Measurements from ENCODE around the gene CCDC93. TPM values are rescaled to one million over a fixed set of nuclear protein-coding genes. Genes with fewer than 3 reads are reported as not detected.

CCDC93 gene
- total and polyA plus RNA-seq, 10 of the 15 experiments (the other 5 are each of a cell fraction or from before 2014, with no cell fraction given): 3.6 to 27.2 (median 13.5) TPM

DNA sequence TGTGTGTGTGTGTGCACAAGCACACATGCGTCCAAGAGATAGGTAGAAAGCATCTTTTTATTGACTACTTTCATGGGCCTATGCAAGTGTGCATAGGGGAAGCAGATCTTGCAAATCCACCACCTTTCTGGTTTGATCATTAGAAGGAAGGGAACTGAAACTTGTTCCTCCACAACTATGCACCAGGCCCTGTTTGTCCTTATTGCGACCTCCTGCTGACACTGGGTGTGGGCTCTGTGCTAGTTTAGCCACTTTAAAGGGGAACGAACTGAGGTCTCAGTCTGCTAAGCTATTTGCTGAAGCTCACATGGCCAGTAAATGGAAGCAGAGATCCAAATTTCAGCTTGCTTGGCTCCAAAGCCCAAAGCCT is 42.3 kb upstream of the CCDC93 start (continued):
- TF ChIP-seq, protein P1, sequence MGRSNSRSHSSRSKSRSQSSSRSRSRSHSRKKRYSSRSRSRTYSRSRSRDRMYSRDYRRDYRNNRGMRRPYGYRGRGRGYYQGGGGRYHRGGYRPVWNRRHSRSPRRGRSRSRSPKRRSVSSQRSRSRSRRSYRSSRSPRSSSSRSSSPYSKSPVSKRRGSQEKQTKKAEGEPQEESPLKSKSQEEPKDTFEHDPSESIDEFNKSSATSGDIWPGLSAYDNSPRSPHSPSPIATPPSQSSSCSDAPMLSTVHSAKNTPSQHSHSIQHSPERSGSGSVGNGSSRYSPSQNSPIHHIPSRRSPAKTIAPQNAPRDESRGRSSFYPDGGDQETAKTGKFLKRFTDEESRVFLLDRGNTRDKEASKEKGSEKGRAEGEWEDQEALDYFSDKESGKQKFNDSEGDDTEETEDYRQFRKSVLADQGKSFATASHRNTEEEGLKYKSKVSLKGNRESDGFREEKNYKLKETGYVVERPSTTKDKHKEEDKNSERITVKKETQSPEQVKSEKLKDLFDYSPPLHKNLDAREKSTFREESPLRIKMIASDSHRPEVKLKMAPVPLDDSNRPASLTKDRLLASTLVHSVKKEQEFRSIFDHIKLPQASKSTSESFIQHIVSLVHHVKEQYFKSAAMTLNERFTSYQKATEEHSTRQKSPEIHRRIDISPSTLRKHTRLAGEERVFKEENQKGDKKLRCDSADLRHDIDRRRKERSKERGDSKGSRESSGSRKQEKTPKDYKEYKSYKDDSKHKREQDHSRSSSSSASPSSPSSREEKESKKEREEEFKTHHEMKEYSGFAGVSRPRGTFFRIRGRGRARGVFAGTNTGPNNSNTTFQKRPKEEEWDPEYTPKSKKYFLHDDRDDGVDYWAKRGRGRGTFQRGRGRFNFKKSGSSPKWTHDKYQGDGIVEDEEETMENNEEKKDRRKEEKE (IDR thresholded peaks at IDR 0.05): no peak
- peak; percentile 80 for TF ChIP-seq IKZF1 (conservative IDR thresholded peaks at IDR 0.05)
- no peak for TF ChIP-seq TCF7 (IDR thresholded peaks at IDR 0.05; ENCODE audit: borderline replicate concordance)
- TF ChIP-seq SP1 (IDR thresholded peaks at IDR 0.05; ENCODE audit: low read depth, low read length): no peak
- no peak for TF ChIP-seq ATF7 (IDR thresholded peaks at IDR 0.05; ENCODE audit: low read depth)
- no peak for TF ChIP-seq JUND (IDR thresholded peaks at IDR 0.05; ENCODE audit: low read depth, low read length)
- TF ChIP-seq NFYB (IDR thresholded peaks at IDR 0.05; ENCODE audit: insufficient read depth, low read depth, low read length): no peak
- TF ChIP-seq JUNB (IDR thresholded peaks at IDR 0.05): no peak
- TF ChIP-seq MYB (IDR thresholded peaks at IDR 0.05; ENCODE audit: borderline replicate concordance, low read depth, low read length): no peak
- TF ChIP-seq DPF2 (IDR thresholded peaks at IDR 0.05): peak; percentile 92
- 0 out of 2 replicates have a peak, but pooled peaks have one; percentile 12 for TF ChIP-seq CREB1 (IDR thresholded peaks at IDR 0.05; ENCODE audit: low read depth)
- TF ChIP-seq, protein P2, sequence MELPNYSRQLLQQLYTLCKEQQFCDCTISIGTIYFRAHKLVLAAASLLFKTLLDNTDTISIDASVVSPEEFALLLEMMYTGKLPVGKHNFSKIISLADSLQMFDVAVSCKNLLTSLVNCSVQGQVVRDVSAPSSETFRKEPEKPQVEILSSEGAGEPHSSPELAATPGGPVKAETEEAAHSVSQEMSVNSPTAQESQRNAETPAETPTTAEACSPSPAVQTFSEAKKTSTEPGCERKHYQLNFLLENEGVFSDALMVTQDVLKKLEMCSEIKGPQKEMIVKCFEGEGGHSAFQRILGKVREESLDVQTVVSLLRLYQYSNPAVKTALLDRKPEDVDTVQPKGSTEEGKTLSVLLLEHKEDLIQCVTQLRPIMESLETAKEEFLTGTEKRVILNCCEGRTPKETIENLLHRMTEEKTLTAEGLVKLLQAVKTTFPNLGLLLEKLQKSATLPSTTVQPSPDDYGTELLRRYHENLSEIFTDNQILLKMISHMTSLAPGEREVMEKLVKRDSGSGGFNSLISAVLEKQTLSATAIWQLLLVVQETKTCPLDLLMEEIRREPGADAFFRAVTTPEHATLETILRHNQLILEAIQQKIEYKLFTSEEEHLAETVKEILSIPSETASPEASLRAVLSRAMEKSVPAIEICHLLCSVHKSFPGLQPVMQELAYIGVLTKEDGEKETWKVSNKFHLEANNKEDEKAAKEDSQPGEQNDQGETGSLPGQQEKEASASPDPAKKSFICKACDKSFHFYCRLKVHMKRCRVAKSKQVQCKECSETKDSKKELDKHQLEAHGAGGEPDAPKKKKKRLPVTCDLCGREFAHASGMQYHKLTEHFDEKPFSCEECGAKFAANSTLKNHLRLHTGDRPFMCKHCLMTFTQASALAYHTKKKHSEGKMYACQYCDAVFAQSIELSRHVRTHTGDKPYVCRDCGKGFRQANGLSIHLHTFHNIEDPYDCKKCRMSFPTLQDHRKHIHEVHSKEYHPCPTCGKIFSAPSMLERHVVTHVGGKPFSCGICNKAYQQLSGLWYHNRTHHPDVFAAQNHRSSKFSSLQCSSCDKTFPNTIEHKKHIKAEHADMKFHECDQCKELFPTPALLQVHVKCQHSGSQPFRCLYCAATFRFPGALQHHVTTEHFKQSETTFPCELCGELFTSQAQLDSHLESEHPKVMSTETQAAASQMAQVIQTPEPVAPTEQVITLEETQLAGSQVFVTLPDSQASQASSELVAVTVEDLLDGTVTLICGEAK (IDR thresholded peaks at IDR 0.05; ENCODE audit: borderline replicate concordance): no peak
- TF ChIP-seq ASH2L (IDR thresholded peaks at IDR 0.05; ENCODE audit: borderline replicate concordance, low read depth): no peak
- 0 out of 2 replicates have a peak, but pooled peaks have one; percentile 42 for TF ChIP-seq TBL1XR1 (IDR thresholded peaks at IDR 0.05; ENCODE audit: low read depth, low read length)
- TF ChIP-seq, protein P3, sequence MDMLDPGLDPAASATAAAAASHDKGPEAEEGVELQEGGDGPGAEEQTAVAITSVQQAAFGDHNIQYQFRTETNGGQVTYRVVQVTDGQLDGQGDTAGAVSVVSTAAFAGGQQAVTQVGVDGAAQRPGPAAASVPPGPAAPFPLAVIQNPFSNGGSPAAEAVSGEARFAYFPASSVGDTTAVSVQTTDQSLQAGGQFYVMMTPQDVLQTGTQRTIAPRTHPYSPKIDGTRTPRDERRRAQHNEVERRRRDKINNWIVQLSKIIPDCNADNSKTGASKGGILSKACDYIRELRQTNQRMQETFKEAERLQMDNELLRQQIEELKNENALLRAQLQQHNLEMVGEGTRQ (IDR thresholded peaks at IDR 0.05; ENCODE audit: borderline replicate concordance, low read depth, low read length): no peak
- 0 out of 2 replicates have a peak, but pooled peaks have one; percentile 18 for TF ChIP-seq ZNF217 (IDR thresholded peaks at IDR 0.05)
- peak; percentile 79; the same call in 1 of the 2 replicates for TF ChIP-seq CHD2 (IDR thresholded peaks at IDR 0.05; ENCODE audit: borderline replicate concordance, low read depth, low read length)
- no peak for TF ChIP-seq TCF3 (IDR thresholded peaks at IDR 0.05; ENCODE audit: borderline replicate concordance, insufficient read depth, low read depth, low read length)
- TF ChIP-seq NFYA (IDR thresholded peaks at IDR 0.05; ENCODE audit: borderline replicate concordance, low read depth, low read length): no peak
- TF ChIP-seq, protein P4, sequence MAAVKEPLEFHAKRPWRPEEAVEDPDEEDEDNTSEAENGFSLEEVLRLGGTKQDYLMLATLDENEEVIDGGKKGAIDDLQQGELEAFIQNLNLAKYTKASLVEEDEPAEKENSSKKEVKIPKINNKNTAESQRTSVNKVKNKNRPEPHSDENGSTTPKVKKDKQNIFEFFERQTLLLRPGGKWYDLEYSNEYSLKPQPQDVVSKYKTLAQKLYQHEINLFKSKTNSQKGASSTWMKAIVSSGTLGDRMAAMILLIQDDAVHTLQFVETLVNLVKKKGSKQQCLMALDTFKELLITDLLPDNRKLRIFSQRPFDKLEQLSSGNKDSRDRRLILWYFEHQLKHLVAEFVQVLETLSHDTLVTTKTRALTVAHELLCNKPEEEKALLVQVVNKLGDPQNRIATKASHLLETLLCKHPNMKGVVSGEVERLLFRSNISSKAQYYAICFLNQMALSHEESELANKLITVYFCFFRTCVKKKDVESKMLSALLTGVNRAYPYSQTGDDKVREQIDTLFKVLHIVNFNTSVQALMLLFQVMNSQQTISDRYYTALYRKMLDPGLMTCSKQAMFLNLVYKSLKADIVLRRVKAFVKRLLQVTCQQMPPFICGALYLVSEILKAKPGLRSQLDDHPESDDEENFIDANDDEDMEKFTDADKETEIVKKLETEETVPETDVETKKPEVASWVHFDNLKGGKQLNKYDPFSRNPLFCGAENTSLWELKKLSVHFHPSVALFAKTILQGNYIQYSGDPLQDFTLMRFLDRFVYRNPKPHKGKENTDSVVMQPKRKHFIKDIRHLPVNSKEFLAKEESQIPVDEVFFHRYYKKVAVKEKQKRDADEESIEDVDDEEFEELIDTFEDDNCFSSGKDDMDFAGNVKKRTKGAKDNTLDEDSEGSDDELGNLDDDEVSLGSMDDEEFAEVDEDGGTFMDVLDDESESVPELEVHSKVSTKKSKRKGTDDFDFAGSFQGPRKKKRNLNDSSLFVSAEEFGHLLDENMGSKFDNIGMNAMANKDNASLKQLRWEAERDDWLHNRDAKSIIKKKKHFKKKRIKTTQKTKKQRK (IDR thresholded peaks at IDR 0.05; ENCODE audit: low read depth, low read length): no peak
- no peak for TF ChIP-seq NR2C1 (IDR thresholded peaks at IDR 0.05)

All from GM12878 (cell line).